Activated naive CD8-positive, alpha-beta T cell treated with anti-CD3 and anti-CD28 coated beads, Interleukin-2, amount 50 U/mL, for 16 hours (primary cell): Measurements from ENCODE around the gene EYS.

Experiments
- DNase-seq: peaks from one replicate; pipeline ENCODE4 v3.0.0-alpha.2; 2020; ENCODE audit warnings: low read depth, low spot score

Gene EYS

DNA sequence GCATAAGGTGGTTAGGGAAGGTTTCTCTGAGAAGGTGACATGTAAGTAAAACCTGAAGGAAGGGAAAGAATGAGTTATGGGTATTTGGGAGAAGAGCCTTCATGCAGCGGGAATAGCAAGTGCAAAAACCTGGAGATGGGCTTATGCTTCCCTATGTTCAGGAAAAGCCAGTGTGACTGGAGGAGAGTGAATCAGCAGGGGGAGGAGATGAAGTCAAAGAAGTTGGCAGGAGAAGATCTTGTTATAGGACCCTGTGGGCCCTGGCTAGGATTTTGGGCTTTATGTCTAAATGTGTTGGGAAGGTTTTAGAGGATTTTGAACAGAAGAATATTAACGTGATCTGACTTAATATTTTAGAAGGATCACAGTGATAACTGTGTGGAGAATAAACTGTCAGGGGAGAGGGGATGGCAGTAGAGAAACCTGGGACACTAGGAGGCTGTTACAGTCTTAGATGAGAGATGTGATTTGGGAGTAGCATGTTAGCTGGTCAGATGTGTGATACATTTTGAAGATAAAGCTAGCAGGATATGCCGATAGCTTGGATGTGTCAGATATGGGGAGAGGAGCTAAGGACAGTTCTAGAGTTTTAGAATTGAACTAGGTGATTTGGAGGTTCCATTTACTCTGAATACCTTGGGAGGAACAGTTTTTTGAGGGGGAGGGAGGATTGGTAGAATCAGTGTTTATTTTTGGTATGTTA is 2030.5 kb downstream of the EYS start:
- DNase-seq = no peak

DNA sequence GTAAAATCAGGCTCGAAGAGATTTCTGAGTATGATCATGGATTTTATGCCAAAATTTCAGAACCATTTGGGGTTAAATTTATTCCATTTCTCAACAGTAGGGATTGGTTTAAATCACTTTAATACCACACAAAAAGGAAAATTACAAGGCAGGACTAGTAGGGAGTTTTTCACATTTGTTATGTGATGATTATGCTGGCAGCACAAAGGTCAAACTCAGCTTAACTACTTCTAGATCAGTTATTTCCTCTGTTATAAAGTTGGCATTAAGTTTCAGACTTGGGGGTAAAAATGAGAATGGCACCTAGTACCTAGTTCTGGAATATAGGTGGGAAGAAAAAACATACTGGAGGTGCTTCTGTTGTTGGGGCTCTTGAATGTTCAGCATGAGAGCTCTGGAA is 2031.9 kb downstream of the EYS start:
- DNase-seq = no peak

DNA sequence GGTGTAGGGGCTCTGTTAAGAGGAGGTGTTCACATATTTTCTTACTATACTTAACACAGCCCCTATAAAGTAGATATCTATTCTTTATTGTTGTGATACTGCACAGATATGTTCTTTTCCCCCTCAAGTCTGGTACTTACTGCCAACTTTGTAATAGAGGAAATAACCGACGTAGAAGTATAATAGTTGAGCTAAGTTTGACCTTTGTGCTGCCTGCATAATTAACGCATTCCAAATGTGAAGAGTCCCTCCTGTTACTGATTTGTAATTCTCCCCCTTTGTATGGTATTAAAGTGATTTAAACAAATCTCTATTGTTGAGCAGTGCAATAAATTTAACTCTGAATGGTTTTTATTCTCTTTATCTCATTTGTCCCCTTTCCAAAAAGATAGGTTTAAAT is 2032.4 kb downstream of the EYS start:
- DNase-seq = no peak

DNA sequence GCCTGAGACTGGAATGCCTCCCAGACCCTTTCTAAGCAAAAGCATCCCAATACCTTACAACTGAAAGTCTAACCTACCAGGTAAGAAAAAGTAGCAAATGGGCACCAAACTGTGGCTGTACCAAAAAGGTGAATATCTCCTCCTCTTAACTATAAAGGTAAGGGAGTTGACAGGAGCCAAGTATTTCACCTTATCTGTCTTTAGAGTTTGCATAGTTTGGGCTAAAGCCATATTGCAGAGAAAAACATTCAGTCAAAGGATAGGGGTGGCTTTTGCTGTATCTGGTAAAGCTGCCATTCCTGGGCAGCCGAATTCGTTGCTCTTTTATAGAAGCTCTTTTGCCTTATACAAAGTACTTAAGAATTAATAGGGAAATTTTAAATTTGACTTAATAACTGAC is 2033.3 kb downstream of the EYS start:
- no peak for DNase-seq

DNA sequence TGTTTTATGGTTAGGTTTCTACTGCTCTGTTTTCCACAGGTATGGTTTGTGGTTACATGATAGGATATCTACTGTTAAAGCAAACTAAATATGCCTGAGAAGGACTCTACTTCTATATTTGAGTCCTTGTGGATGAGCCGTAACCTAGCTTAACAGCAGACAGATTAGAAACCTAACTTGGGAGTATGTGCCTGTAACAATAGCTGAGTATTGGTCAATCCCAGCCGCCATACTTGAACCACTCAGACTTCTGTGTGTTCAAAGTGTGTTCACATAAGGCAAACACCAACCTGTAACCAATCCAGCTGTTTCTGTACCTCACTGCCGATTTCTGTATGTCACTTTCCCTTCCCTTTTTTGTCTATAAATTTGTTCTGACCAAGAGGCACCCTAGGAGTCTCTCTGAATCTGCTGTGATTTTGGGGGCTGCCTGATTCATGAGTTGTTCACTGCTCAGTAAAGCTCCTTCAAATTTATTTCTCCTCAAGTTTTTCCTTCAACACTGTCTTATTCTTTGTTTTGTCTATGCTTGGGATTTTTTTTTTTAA is 2034.4 kb downstream of the EYS start:
- DNase-seq = no peak

DNA sequence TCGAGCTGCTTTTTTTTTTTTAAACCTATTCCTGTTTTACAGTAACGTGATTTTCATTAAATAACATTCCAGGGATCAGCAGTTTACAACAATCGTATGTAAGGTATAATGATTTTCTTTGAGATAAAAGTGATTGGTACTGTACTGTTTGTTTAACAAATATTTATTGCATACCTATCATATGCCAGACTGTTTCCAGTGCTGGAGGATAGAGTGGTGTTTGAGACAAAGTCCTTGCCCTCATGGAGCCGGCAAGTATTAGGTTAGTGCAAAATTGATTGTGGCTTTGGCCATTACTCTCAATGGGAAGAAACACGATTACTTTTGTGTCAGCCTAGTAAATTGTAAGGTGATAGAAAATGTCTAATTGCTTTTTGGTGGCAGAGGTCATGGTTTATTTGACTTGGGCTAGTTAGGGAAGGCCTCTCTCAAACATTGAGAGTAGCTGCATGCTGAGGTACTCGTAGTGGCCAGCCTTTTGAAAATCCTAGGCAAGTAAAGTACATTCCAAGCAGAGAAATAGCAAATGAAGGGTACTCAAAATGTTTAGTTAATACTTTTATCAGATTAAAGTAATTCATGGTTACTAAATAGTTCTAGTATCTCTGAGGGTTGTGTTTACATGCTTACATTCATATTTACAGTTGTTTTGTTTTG is 2035.8 kb downstream of the EYS start:
- DNase-seq = no peak
